HepG2 (cell line): Measurements from ENCODE around the gene MTTP. TPM values are rescaled to one million over a fixed set of nuclear protein-coding genes. Genes with fewer than 3 reads are reported as not detected.

Experiments
- ATAC-seq: fragments of 200-7000 bp; cut with Tn5 transposase; 3 replicates; pipeline ENCODE4 v1.9.1; 2020; ENCODE audit warnings: mild to moderate bottlenecking, moderate library complexity
- BruUV-seq: library from RNA; stranded (reverse); fragments of 400-500 nt; replicated peaks from 2 replicates; lab custom pipeline; 2021; lab: Mats Ljungman, UMichigan
- CTCF ChIA-PET: fragments of 300-600 bp; formaldehyde crosslinking; extraction: SDS; loops from one replicate; lab custom pipeline; 2021; ENCODE audit warnings: low total read pairs, inconsistent platforms, low intra/inter-chr PET ratio; lab: Yijun Ruan, JAX
- POLR2A ChIA-PET: fragments of 350-600 bp; sonication (Branson Sonifier 250); formaldehyde crosslinking; loops from one replicate; lab custom pipeline; 2020; ENCODE audit warnings: antibody characterized with exemption, inconsistent platforms; lab: Yijun Ruan, JAX
- DNase-seq: peaks from one replicate; pipeline ENCODE4 v3.0.0-alpha.2; 2015; ENCODE audit warnings: low spot score
- FAIRE-seq: peaks from 3 replicates; lab custom pipeline; 2011; peaks lifted over from hg19 to GRCh38; lab: Jason Lieb, UNC
- H2AFZ ChIP-seq: one replicate; pipeline ENCODE4 v1.6.1; 2011; ENCODE audit warnings: low read length, inconsistent platforms
- H3K27ac ChIP-seq: fragments of 300-600 bp; 3 replicates; pipeline ENCODE4 v1.8.0; 2011; ENCODE audit warnings: mixed run types, mild to moderate bottlenecking, mixed read lengths, low read length, inconsistent platforms; ENCODE audit not compliant: insufficient read depth; ENCODE audit errors: extremely low read length
- H3K27me3 ChIP-seq, 2 experiments: fragments of 200-600 bp in 1 of 2; 2 replicates in 1 of 2; 3 replicates in 1 of 2; pipeline versions ENCODE4 v1.6.0 to v1.8.0; 2011; ENCODE audit warnings: low read length in 2 of 2, mild to moderate bottlenecking in 2 of 2, moderate library complexity in 2 of 2, inconsistent platforms in 1 of 2; ENCODE audit not compliant: insufficient read depth in 2 of 2, control insufficient read depth in 1 of 2
- H3K36me3 ChIP-seq, 2 experiments: fragments of 200-600 bp in 1 of 2; replicated peaks in 1 of 2; 2 replicates in 1 of 2; 3 replicates in 1 of 2; pipeline versions ENCODE4 v1.5.1 to v1.8.0; 2011; ENCODE audit warnings: low read length in 2 of 2, inconsistent platforms in 1 of 2; ENCODE audit not compliant: insufficient read depth in 2 of 2, control insufficient read depth in 1 of 2
- H3K4me1 ChIP-seq: 2 replicates; pipeline ENCODE4 v1.5.1; 2012; ENCODE audit warnings: low read length, inconsistent platforms; ENCODE audit not compliant: insufficient read depth
- H3K4me2 ChIP-seq: 2 replicates; pipeline ENCODE4 v1.6.0; 2011; ENCODE audit warnings: low read depth, low read length, inconsistent platforms
- H3K4me3 ChIP-seq, 3 experiments: fragments of 200-600 bp in 1 of 3; sonication (generic), shearing (Covaris generic) in 1 of 3; replicated peaks in 1 of 3; 2 replicates each; pipeline ENCODE4 v1.5.1; 2011 to 2016; ENCODE audit warnings: low read length in 3 of 3, inconsistent platforms in 2 of 3, low read depth in 2 of 3, mild to moderate bottlenecking in 2 of 3, control low read depth in 1 of 3, mixed read lengths in 1 of 3; ENCODE audit not compliant: insufficient read depth in 1 of 3
- H3K79me2 ChIP-seq: one replicate; pipeline ENCODE4 v1.6.1; 2011; ENCODE audit warnings: low read length, inconsistent platforms; ENCODE audit not compliant: insufficient read depth
- H3K9ac ChIP-seq: 2 replicates; pipeline ENCODE4 v1.6.0; 2011; ENCODE audit warnings: mild to moderate bottlenecking, low read depth, low read length, inconsistent platforms; ENCODE audit not compliant: insufficient read depth
- H3K9me3 ChIP-seq: 2 replicates; pipeline ENCODE4 v1.5.1; 2012; ENCODE audit warnings: mild to moderate bottlenecking, low read length
- H4K20me1 ChIP-seq: 2 replicates; pipeline ENCODE4 v1.6.0; 2011; ENCODE audit warnings: inconsistent platforms, mild to moderate bottlenecking, low read length, moderate library complexity; ENCODE audit not compliant: insufficient read depth
- CREB1 ChIP-seq, 2 experiments: fragments of 450-650 bp in 1 of 2; IDR thresholded peaks; 2 replicates each; pipeline ENCODE4 v1.6.1; 2016 to 2017; ENCODE audit warnings: control low read depth in 1 of 2, mild to moderate bottlenecking in 1 of 2, missing compliant biosample characterization in 1 of 2, missing genetic modification characterization in 1 of 2
- FOXJ3 ChIP-seq: sonication (generic); formaldehyde crosslinking; IDR thresholded peaks from 2 replicates; pipeline ENCODE4 v1.4.0; 2020; ENCODE audit warnings: missing genetic modification reagents, mild to moderate bottlenecking, borderline replicate concordance
- MTF1 ChIP-seq: sonication (generic); formaldehyde crosslinking; IDR thresholded peaks from 2 replicates; pipeline ENCODE4 v1.5.0; 2020; ENCODE audit warnings: missing genetic modification reagents
- NPAS2 ChIP-seq: sonication (generic); formaldehyde crosslinking; IDR thresholded peaks from 2 replicates; pipeline ENCODE4 v1.8.0; 2022; ENCODE audit warnings: mild to moderate bottlenecking, missing genetic modification reagents, borderline replicate concordance
- PPARG ChIP-seq: conservative IDR thresholded peaks from 2 replicates; pipeline ENCODE4 v1.6.1; 2016; ENCODE audit warnings: missing biosample characterization, missing genetic modification reagents
- PRMT3 ChIP-seq: sonication (generic); formaldehyde crosslinking; IDR thresholded peaks from 2 replicates; pipeline ENCODE4 v1.8.1; 2022; ENCODE audit warnings: low read depth, mild to moderate bottlenecking, moderate library complexity, missing genetic modification reagents, borderline replicate concordance
- RORA ChIP-seq: sonication (generic); formaldehyde crosslinking; IDR thresholded peaks from 2 replicates; pipeline ENCODE4 v1.5.0; 2020; ENCODE audit warnings: mild to moderate bottlenecking, missing genetic modification reagents, moderate library complexity
- TFDP1 ChIP-seq: IDR thresholded peaks from 2 replicates; pipeline ENCODE4 v1.6.1; 2016; ENCODE audit warnings: missing compliant biosample characterization, missing genetic modification reagents, borderline replicate concordance
- TOPORS ChIP-seq: sonication (generic); formaldehyde crosslinking; IDR thresholded peaks from 2 replicates; pipeline ENCODE4 v1.8.0; 2023; ENCODE audit warnings: mild to moderate bottlenecking, missing genetic modification reagents
- USF2 ChIP-seq, 2 experiments: sonication (generic) in 1 of 2; formaldehyde crosslinking in 1 of 2; IDR thresholded peaks; 2 replicates each; pipeline versions ENCODE4 v1.5.1 to v1.6.1; 2011 to 2020; ENCODE audit warnings: borderline replicate concordance in 1 of 2, low read depth in 1 of 2, low read length in 1 of 2, mild to moderate bottlenecking in 1 of 2, missing genetic modification reagents in 1 of 2, moderate library complexity in 1 of 2
- ZMAT3 ChIP-seq: sonication (generic); formaldehyde crosslinking; conservative IDR thresholded peaks from 2 replicates; pipeline ENCODE4 v1.7.0; 2021; ENCODE audit warnings: missing genetic modification reagents
- ZNF124 ChIP-seq: sonication (generic); formaldehyde crosslinking; IDR thresholded peaks from 2 replicates; pipeline ENCODE4 v1.4.0; 2020; ENCODE audit warnings: missing genetic modification reagents
- ZNF143 ChIP-seq: sonication (generic); formaldehyde crosslinking; IDR thresholded peaks from 2 replicates; pipeline ENCODE4 v1.4.0; 2020; ENCODE audit warnings: missing genetic modification reagents
- ZNF567 ChIP-seq: sonication (generic); formaldehyde crosslinking; IDR thresholded peaks from 2 replicates; pipeline ENCODE4 v1.8.1; 2023; ENCODE audit warnings: mild to moderate bottlenecking, missing genetic modification reagents, borderline replicate concordance
- ZNF720 ChIP-seq: sonication (generic); formaldehyde crosslinking; IDR thresholded peaks from 2 replicates; pipeline ENCODE4 v1.4.0; 2020; ENCODE audit warnings: missing genetic modification reagents
- ZNF816 ChIP-seq: sonication (generic); formaldehyde crosslinking; IDR thresholded peaks from 2 replicates; pipeline ENCODE4 v1.8.0; 2022; ENCODE audit warnings: missing genetic modification reagents, mild to moderate bottlenecking, borderline replicate concordance
- ZNF839 ChIP-seq: sonication (generic); formaldehyde crosslinking; IDR thresholded peaks from 2 replicates; pipeline ENCODE4 v1.4.0; 2020; ENCODE audit warnings: missing genetic modification reagents, mild to moderate bottlenecking, borderline replicate concordance
- ZSCAN25 ChIP-seq: sonication (generic); formaldehyde crosslinking; IDR thresholded peaks from 2 replicates; pipeline ENCODE4 v1.8.0; 2022; ENCODE audit warnings: mild to moderate bottlenecking, missing genetic modification reagents
- ZXDC ChIP-seq: sonication (generic); formaldehyde crosslinking; IDR thresholded peaks from 2 replicates; pipeline ENCODE4 v1.5.0; 2020; ENCODE audit warnings: mild to moderate bottlenecking, missing genetic modification reagents
- in situ Hi-C: cut with HindIII; loops from 2 replicates; pipeline ENCODE4 v1.10.0; 2017; ENCODE audit warnings: low pct_unique_long_range_greater_than_20kb; ENCODE audit not compliant: extremely low pct_ligation_motif_present
- intact Hi-C: fragments of 100-400 bp; cut with micrococcal nuclease; formaldehyde crosslinking; loops from one replicate; pipeline ENCODE4 v1.10.0; 2022; ENCODE audit not compliant: unreplicated experiment
- polyA plus RNA-seq, 8 experiments: library from polyadenylated mRNA; depleted of rRNA in 3 of 8; stranded (reverse) in 7 of 8; unstranded in 1 of 8; fragments of >200 nt; fragmentation: Illumina TruSeq in 4 of 8; extraction: Trizol in 4 of 8; gene quantifications; 2 replicates each; pipeline versions ENCODE4 v1.2.1 to v1.2.3, GENCODE V29; 2011 to 2016; ENCODE audit warnings: low read depth in 4 of 8, missing spikeins in 1 of 8, mixed read lengths in 1 of 8; ENCODE audit not compliant: insufficient read depth in 1 of 8
- total RNA-seq, 5 experiments: library from RNA; depleted of rRNA; stranded (reverse); fragments of >200 nt; fragmentation: Illumina TruSeq; extraction: Trizol; gene quantifications; 2 replicates each; pipeline ENCODE4 v1.2.3, GENCODE V29; 2016; ENCODE audit warnings: low read depth in 1 of 5

MTTP gene
- total and polyA plus RNA-seq, 2 of the 13 experiments (the other 11 are each of a cell fraction or from before 2014, with no cell fraction given), result 84.7 to 102 TPM

GRCh38 chr4:99661907-99662306 lies 87.3 kb downstream of the MTTP start (continued):
- TF ChIP-seq USF2 (IDR thresholded peaks at IDR 0.05; ENCODE audit: low read depth, low read length) (no peak), USF2 (CRISPR knock-in tag; IDR thresholded peaks at IDR 0.05; ENCODE audit: borderline replicate concordance) (no peak), TFDP1 (CRISPR knock-in tag) (no peak), CREB1 (IDR thresholded peaks at IDR 0.05) (no peak), CREB1 (CRISPR knock-in tag; IDR thresholded peaks at IDR 0.05) (no peak), PRMT3 (CRISPR knock-in tag) (no peak), ZSCAN25 (CRISPR knock-in tag) (no peak), RORA (CRISPR knock-in tag) (no peak)

- BruUV-seq, result no TSS peak
- POLR2A ChIA-PET, result no interaction called here
- Histone ChIP-seq H4K20me1 (no peaks in the 10 kb centered on the region), H3K4me3 (no peak overlapping the region), H3K27ac (no peak overlapping the region), H3K36me3 (no peaks in the 10 kb centered on the region), H3K79me2 (no peaks in the 10 kb centered on the region), H3K9ac (no peak overlapping the region), H3K4me1 (no peaks in the 10 kb centered on the region), H2AFZ (no peak overlapping the region), H3K4me2 (no peak overlapping the region), H3K27me3 (no peaks in the 10 kb centered on the region), H3K9me3 (no peaks in the 10 kb centered on the region)
- intact Hi-C loops, result no loop called here
- no peak for ATAC-seq
- DNase-seq, result no peak
- in situ Hi-C loops, result no loop called here
- CTCF ChIA-PET, result no interaction called here
- FAIRE-seq, result no peak
- no peak for TF ChIP-seq ZXDC (CRISPR knock-in tag)
- TF ChIP-seq ZNF816 (CRISPR knock-in tag), result no peak
- TF ChIP-seq ZNF143, result no peak
- TF ChIP-seq FOXJ3 (CRISPR knock-in tag), result no peak
- no peak for TF ChIP-seq ZNF567 (CRISPR knock-in tag)
- no peak for TF ChIP-seq ZNF839 (CRISPR knock-in tag)
- TF ChIP-seq ZNF124, result no peak
- no peak for TF ChIP-seq ZNF720 (CRISPR knock-in tag)
- no peak for TF ChIP-seq ZMAT3
- TF ChIP-seq NPAS2 (CRISPR knock-in tag), result no peak
- TF ChIP-seq PPARG (CRISPR knock-in tag), result no peak
- TF ChIP-seq TOPORS (CRISPR knock-in tag), result no peak
- no peak for TF ChIP-seq MTF1 (CRISPR knock-in tag)
Measured at GRCh38 chr4:99664716-99665115, 90.1 kb downstream of the MTTP start.
